CD4-positive, alpha-beta memory T cell (primary cell): ENCODE results near the gene RHOF. TPM values are rescaled to one million over a fixed set of nuclear protein-coding genes. Genes with fewer than 3 reads are reported as not detected.
A peak's percentile ranks its signal among the peaks of the same experiment; 100 is the strongest.

Experiments
- CTCF ChIA-PET: fragments of 350-600 bp; sonication (Branson Sonifier 250); formaldehyde crosslinking; loops from one replicate; lab custom pipeline; 2021; ENCODE audit warnings: inconsistent platforms; ENCODE audit not compliant: partially characterized antibody; lab: Charles Lee
- POLR2A ChIA-PET: fragments of 350-600 bp; sonication (Branson Sonifier 250); formaldehyde crosslinking; loops from one replicate; lab custom pipeline; 2021; ENCODE audit not compliant: partially characterized antibody; lab: Charles Lee
- DNase-seq, 5 donors: peaks; one replicate each; pipeline versions ENCODE4 v3.0.0 to v3.0.0-alpha.2; 2020 to 2022; ENCODE audit warnings: mixed read lengths in 1 of 5
- H3K27ac ChIP-seq: one replicate; pipeline ENCODE4 v1.7.0; 2013; ENCODE audit warnings: low read depth, low read length
- H3K27me3 ChIP-seq: 2 replicates; pipeline ENCODE4 v1.7.0; 2013; ENCODE audit warnings: mild to moderate bottlenecking, low read length, moderate library complexity; ENCODE audit not compliant: insufficient read depth
- H3K36me3 ChIP-seq: 2 replicates; pipeline ENCODE4 v1.7.0; 2013; ENCODE audit warnings: mild to moderate bottlenecking, low read length, moderate library complexity; ENCODE audit not compliant: insufficient read depth
- H3K4me1 ChIP-seq: 2 replicates; pipeline ENCODE4 v1.7.0; 2013; ENCODE audit warnings: mild to moderate bottlenecking, low read length, moderate library complexity; ENCODE audit not compliant: insufficient read depth
- H3K4me3 ChIP-seq, 2 donors: one replicate each; pipeline ENCODE4 v1.7.0; 2013; ENCODE audit warnings: low read length in 2 of 2, mild to moderate bottlenecking in 1 of 2
- H3K9me3 ChIP-seq, 2 donors: one replicate each; pipeline ENCODE4 v1.7.0; 2013; ENCODE audit warnings: low read length in 2 of 2, control low read depth in 1 of 2; ENCODE audit not compliant: control insufficient read depth in 1 of 2
- H3K27ac Mint-ChIP-seq, 7 donors: one replicate each; pipeline ENCODE4 v1.8.0; 2020 to 2021; ENCODE audit warnings: mixed read lengths in 7 of 7, mild to moderate bottlenecking in 6 of 7, inconsistent platforms in 3 of 7, moderate library complexity in 3 of 7
- H3K27me3 Mint-ChIP-seq, 2 donors: one replicate each; pipeline ENCODE4 v1.8.0; 2020 to 2021; ENCODE audit warnings: mixed read lengths in 2 of 2
- H3K36me3 Mint-ChIP-seq, 2 donors: one replicate each; pipeline ENCODE4 v1.8.0; 2020 to 2021; ENCODE audit warnings: mixed read lengths in 2 of 2, inconsistent platforms in 1 of 2, mild to moderate bottlenecking in 1 of 2
- H3K4me1 Mint-ChIP-seq, 4 donors: one replicate each; pipeline ENCODE4 v1.8.0; 2020 to 2021; ENCODE audit warnings: mixed read lengths in 4 of 4, mild to moderate bottlenecking in 1 of 4
- H3K4me3 Mint-ChIP-seq, 8 donors: one replicate each; pipeline ENCODE4 v1.8.0; 2020 to 2021; ENCODE audit warnings: mixed read lengths in 8 of 8, mild to moderate bottlenecking in 7 of 8, moderate library complexity in 6 of 8, inconsistent platforms in 3 of 8
- H3K9me3 Mint-ChIP-seq, 8 donors: one replicate each; pipeline ENCODE4 v1.8.0; 2020 to 2021; ENCODE audit warnings: mixed read lengths in 8 of 8, mild to moderate bottlenecking in 5 of 8, inconsistent platforms in 3 of 8, moderate library complexity in 1 of 8
- intact Hi-C: fragments of 100-400 bp; cut with micrococcal nuclease; formaldehyde crosslinking; loops from one replicate; pipeline ENCODE4 v1.15.1; 2023
- polyA plus RNA-seq, 2 donors: library from polyadenylated mRNA; unstranded; fragments of 300-500 nt; fragmentation: Illumina TruSeq; gene quantifications; one replicate each; pipeline ENCODE4 v1.2.3, GENCODE V29; 2021
- total RNA-seq, 2 experiments: library from RNA; stranded (reverse); gene quantifications; one replicate each; pipeline ENCODE4 v1.2.3, GENCODE V29; 2021

The RHOF gene, protein sequence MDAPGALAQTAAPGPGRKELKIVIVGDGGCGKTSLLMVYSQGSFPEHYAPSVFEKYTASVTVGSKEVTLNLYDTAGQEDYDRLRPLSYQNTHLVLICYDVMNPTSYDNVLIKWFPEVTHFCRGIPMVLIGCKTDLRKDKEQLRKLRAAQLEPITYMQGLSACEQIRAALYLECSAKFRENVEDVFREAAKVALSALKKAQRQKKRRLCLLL
- total RNA-seq = 100 to 1,000 TPM; 137 to 138 TPM
- 100 to 1,000 TPM in 1 of 2 donors, 10 to 100 TPM in 1; 72.6 to 106 TPM for polyA plus RNA-seq

- peaks cover 8 to 46% of the 10 kb centered on the region in 2 donors for H3K36me3 Mint-ChIP-seq
- Histone ChIP-seq H3K9me3 (no peaks in the 10 kb centered on the region), H3K36me3 (peaks cover 18% of the 10 kb centered on the region), H3K4me1 (peaks cover 64% of the 10 kb centered on the region), H3K27ac (peak within 1 kb of the TSS; percentile 97), H3K27me3 (no peaks in the 10 kb centered on the region), H3K4me3 (peak within 1 kb of the TSS; percentile 67 to 99)
- DNase-seq = no peak
- no peaks in the 10 kb centered on the region for H3K27me3 Mint-ChIP-seq
- ChIA-PET POLR2A (interaction anchor here (0.9 to 44.6 kb wide), 20 partner anchors 3 to 280 kb away, joined by 3 to 2727 read pairs (median 9); partner anchors contain the start of genes CFAP251, PSMD9, RHOF and SETD1B), CTCF (interaction anchor here (0.9 to 15.1 kb wide), 21 partner anchors 14 to 397 kb away, joined by 3 to 918 read pairs (median 9); partner anchors contain the start of genes CFAP251, PSMD9, SETD1B and TMEM120B)
- intact Hi-C loops = loop anchor here (5.0 kb wide), 3 partner anchors 81 to 216 kb away; partner anchors contain the start of genes ORAI1 and TMEM120B
- peaks cover 31 to 72% (median 53%) of the 10 kb centered on the region in 4 donors for H3K4me1 Mint-ChIP-seq
- no peaks in the 10 kb centered on the region for H3K9me3 Mint-ChIP-seq
- peak within 1 kb of the TSS; percentile 98 to 100 (median 99) for H3K27ac Mint-ChIP-seq
- H3K4me3 Mint-ChIP-seq = peak within 1 kb of the TSS; percentile 87 to 99 (median 95)
These were observed at the start of gene RHOF for GRCh38 chr12:121793440-121793837. RHOF (minus strand) TSS chr12:121793688; CDS start chr12:121793633, 55 bp downstream.

DNA sequence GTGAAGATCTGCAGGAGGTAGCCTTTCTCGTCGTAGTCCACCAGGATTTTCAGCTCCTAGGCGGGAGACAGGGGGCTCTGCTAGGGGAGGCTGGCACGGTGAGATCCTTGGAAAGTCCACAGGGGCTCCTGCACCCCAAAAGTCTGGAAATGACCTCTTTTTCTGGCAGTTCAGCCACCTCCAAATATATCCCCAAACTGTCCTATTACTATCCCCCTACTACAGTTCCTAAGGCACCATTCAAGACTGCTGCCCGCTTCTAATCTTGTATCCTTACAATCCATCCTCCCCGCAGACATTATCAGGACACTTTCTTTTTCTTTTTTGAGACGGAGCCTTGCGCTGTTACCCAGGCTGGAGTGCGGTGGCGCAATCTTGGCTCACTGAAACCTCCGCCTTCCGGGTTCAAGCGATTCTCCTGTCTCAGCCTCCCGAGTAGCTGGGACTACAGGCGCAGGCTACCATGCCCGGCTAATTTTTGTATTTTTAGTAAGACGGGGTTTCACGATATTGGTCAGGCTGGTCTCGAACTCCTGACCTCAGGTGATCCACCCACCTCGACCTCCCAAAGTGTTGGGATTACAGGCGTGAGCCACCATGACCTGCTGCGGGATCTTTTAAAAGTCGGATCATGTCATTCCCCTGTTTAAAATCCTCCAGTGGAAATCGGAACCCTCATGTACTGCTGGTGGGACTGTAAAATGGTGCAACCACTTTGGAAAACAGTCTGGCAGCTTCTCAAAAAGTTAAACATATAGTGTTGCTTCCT is 46.7 kb upstream of the RHOF start:
- no peaks in the 10 kb centered on the region for H3K9me3 ChIP-seq
- ChIA-PET CTCF (interaction anchor here (0.7 to 5.1 kb wide), 2 partner anchors 45 to 1657 kb away, joined by 3 to 51 read pairs; partner anchors contain the start of gene RHOF), POLR2A (interaction anchor here (1.2 to 3.6 kb wide), 7 partner anchors 14 to 146 kb away, joined by 3 to 33 read pairs (median 7); partner anchors contain the start of genes PSMD9 and SETD1B)
- DNase-seq = no peak
- no peaks in the 10 kb centered on the region for H3K9me3 Mint-ChIP-seq
- no peaks in the 10 kb centered on the region for H3K27me3 ChIP-seq
- peaks cover 9% of the 10 kb centered on the region for H3K4me1 ChIP-seq
- peaks cover 0 to 4% of the 10 kb centered on the region in 2 donors for H3K36me3 Mint-ChIP-seq
- peak overlapping the region; percentile 70 to 95 for H3K4me3 ChIP-seq
- H3K27ac Mint-ChIP-seq = peak overlapping the region; percentile 86 to 97 (median 93)
- H3K27me3 Mint-ChIP-seq = no peaks in the 10 kb centered on the region
- peak overlapping the region; percentile 96 to 99 (median 99) for H3K4me3 Mint-ChIP-seq
- H3K4me1 Mint-ChIP-seq = peaks cover 10 to 23% (median 14%) of the 10 kb centered on the region in 4 donors
- peak overlapping the region; percentile 46 for H3K27ac ChIP-seq
- intact Hi-C loops = loop anchor here (1.0 to 2.0 kb wide), 6 partner anchors 38 to 440 kb away; partner anchors contain the start of genes DIABLO, PSMD9, RNF34 and TMEM120B
- no peaks in the 10 kb centered on the region for H3K36me3 ChIP-seq

DNA sequence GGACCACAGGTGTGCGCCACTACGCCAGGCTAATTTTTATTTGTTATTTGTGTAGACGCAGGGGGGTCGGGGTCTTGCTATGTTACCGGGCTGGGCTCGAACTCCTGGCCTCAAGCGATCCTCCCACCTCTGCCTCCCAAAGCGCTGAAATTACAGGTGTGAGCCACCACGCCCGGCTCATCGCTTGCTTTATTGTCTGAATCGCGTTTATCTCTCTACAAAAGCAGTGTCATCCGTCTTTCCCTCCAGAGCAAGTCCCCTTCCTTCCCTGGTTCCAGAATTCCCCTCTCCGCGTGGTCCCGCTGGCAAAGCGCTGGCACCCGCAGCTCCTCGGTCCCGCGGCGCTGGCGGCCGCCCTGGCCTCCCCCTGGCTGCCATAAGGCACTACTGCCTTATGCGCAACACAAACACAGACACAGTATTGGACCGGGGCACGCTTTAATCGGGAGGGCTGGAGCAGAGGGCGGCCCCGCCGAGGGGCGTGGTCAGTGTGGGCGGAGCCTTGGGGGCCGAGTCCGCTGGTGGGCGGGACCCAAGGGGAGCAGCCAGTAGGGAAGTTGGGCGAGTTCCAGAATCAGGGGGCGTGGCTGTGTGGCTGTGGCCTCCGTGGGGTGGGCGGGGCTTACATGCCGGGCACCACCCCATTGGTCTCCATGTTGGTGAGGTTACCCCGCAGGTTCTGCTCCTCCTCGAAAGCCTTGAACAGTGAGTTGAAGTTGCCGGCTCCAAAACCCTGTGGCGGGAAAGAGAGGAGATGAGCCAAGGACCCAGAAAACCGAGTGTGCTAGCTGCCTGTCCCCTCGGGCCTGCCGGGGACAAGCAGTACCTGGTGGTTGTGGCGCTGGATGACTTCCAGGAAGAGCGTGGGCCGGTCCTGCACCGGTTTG is 45.9 kb upstream of the RHOF start:
- no peaks in the 10 kb centered on the region for H3K9me3 Mint-ChIP-seq
- CTCF ChIA-PET = interaction anchor here (0.6 to 5.1 kb wide), 6 partner anchors 11 to 79 kb away, joined by 3 to 51 read pairs (median 4); partner anchors contain the start of genes CFAP251 and RHOF

GRCh38 chr12:121838126-121838525 is 44.6 kb upstream of the RHOF start:
- peak overlapping the region in 1 of 8 donors; percentile 10 for H3K4me3 Mint-ChIP-seq
- no peaks in the 10 kb centered on the region for H3K9me3 Mint-ChIP-seq
- CTCF ChIA-PET = interaction anchor here (1.1 to 5.1 kb wide), 8 partner anchors 10 to 80 kb away, joined by 3 to 51 read pairs (median 4); partner anchors contain the start of genes CFAP251, PSMD9 and RHOF
- no peak overlapping the region for H3K27ac Mint-ChIP-seq
- no peaks in the 10 kb centered on the region for H3K27me3 ChIP-seq
- H3K4me3 ChIP-seq = no peak overlapping the region
- H3K36me3 Mint-ChIP-seq = peaks cover 0 to 4% of the 10 kb centered on the region in 2 donors
- H3K4me1 Mint-ChIP-seq = peaks cover 11 to 18% (median 16%) of the 10 kb centered on the region in 4 donors
- POLR2A ChIA-PET = interaction anchor here (1.1 to 3.1 kb wide), 8 partner anchors 10 to 50 kb away, joined by 3 to 33 read pairs (median 6); partner anchors contain the start of genes RHOF and SETD1B
- H3K36me3 ChIP-seq = no peaks in the 10 kb centered on the region
- no peak overlapping the region for H3K27ac ChIP-seq
- no peaks in the 10 kb centered on the region for H3K27me3 Mint-ChIP-seq
- H3K9me3 ChIP-seq = no peaks in the 10 kb centered on the region
- H3K4me1 ChIP-seq = peaks cover 9% of the 10 kb centered on the region
- intact Hi-C loops = loop anchor here (2.0 kb wide), 1 partner anchor 43 kb away; no protein-coding TSS in a partner anchor
- DNase-seq = no peak

More for the DNA sequence above, 45.9 kb upstream of the RHOF start:
- Mint-ChIP-seq H3K27ac (peak overlapping the region; percentile 86 to 97 (median 93)), H3K27me3 (no peaks in the 10 kb centered on the region), H3K36me3 (peaks cover 0 to 4% of the 10 kb centered on the region in 2 donors), H3K4me3 (peak overlapping the region; percentile 96 to 99 (median 99)), H3K4me1 (peaks cover 10 to 23% (median 14%) of the 10 kb centered on the region in 4 donors)
- DNase-seq = peak; percentile 99 to 100 (median 99)
- Histone ChIP-seq H3K4me3 (peak overlapping the region; percentile 70 to 95), H3K36me3 (no peaks in the 10 kb centered on the region), H3K27me3 (no peaks in the 10 kb centered on the region), H3K27ac (peak overlapping the region; percentile 46), H3K9me3 (no peaks in the 10 kb centered on the region), H3K4me1 (peaks cover 9% of the 10 kb centered on the region)
- intact Hi-C loops = loop anchor here (1.0 to 2.0 kb wide), 6 partner anchors 37 to 439 kb away; partner anchors contain the start of genes DIABLO, PSMD9, RNF34 and TMEM120B
- POLR2A ChIA-PET = interaction anchor here (1.0 to 3.6 kb wide), 8 partner anchors 13 to 145 kb away, joined by 3 to 33 read pairs (median 9); partner anchors contain the start of genes PSMD9, RHOF and SETD1B

- Histone ChIP-seq H3K4me1 (peaks cover 9% of the 10 kb centered on the region), H3K36me3 (no peaks in the 10 kb centered on the region), H3K27ac (no peak overlapping the region), H3K4me3 (no peak overlapping the region), H3K9me3 (no peaks in the 10 kb centered on the region), H3K27me3 (no peaks in the 10 kb centered on the region)
- intact Hi-C loops = loop anchor here (2.0 kb wide), 1 partner anchor 43 kb away; no protein-coding TSS in a partner anchor
- POLR2A ChIA-PET = interaction anchor here (1.1 to 3.1 kb wide), 9 partner anchors 10 to 407 kb away, joined by 3 to 33 read pairs (median 5); partner anchors contain the start of gene SETD1B
- Mint-ChIP-seq H3K4me3 (peak overlapping the region in 1 of 8 donors; percentile 20), H3K4me1 (peaks cover 11 to 18% (median 15%) of the 10 kb centered on the region in 4 donors), H3K27ac (no peak overlapping the region), H3K9me3 (no peaks in the 10 kb centered on the region), H3K27me3 (no peaks in the 10 kb centered on the region), H3K36me3 (peaks cover 0 to 4% of the 10 kb centered on the region in 2 donors)
- CTCF ChIA-PET = interaction anchor here (1.3 to 5.1 kb wide), 6 partner anchors 10 to 51 kb away, joined by 3 to 51 read pairs (median 5); partner anchors contain the start of genes PSMD9 and RHOF
- DNase-seq = no peak
These were observed 44.2 kb upstream of the RHOF start for GRCh38 chr12:121837680-121838079.
